ENCODE data around the gene NANP.

DNA sequence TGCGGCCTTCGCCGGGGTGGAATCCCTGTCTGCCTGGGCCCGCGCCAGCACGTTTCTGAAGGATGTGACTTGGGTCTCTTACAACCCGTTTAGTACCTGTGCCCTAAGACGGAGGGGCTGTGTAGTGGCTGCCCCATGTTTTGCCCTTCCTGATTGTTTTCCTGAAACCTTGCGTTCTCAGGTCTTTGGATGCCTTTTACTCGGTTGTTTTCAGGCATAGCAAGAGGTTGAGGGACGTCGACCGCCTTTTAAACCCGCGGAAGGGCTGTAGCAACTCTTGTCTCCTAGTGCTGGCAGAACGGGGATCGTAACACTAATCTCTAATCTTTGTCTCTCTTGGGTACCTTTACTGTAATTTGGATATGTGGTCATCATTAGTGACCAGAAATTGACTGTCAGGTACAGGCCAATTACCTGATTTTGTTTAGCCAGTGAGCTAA, 706 bp upstream of the NANP start:
- TF ChIP-seq, protein P1, sequence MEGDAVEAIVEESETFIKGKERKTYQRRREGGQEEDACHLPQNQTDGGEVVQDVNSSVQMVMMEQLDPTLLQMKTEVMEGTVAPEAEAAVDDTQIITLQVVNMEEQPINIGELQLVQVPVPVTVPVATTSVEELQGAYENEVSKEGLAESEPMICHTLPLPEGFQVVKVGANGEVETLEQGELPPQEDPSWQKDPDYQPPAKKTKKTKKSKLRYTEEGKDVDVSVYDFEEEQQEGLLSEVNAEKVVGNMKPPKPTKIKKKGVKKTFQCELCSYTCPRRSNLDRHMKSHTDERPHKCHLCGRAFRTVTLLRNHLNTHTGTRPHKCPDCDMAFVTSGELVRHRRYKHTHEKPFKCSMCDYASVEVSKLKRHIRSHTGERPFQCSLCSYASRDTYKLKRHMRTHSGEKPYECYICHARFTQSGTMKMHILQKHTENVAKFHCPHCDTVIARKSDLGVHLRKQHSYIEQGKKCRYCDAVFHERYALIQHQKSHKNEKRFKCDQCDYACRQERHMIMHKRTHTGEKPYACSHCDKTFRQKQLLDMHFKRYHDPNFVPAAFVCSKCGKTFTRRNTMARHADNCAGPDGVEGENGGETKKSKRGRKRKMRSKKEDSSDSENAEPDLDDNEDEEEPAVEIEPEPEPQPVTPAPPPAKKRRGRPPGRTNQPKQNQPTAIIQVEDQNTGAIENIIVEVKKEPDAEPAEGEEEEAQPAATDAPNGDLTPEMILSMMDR (IDR thresholded peaks at IDR 0.05), result no peak
- no peak for TF ChIP-seq POLR2A (IDR thresholded peaks at IDR 0.05)

All from thyroid gland (tissue), 4 donors.